Esophagus (tissue), 2 donors: ENCODE data around the gene EPHA1. TPM values are rescaled to one million over a fixed set of nuclear protein-coding genes. Genes with fewer than 3 reads are reported as not detected.

Experiments
- H3K27ac ChIP-seq, 2 donors: one replicate each; pipeline ENCODE4 v1.5.1; 2013; ENCODE audit warnings: low read depth in 2 of 2, mild to moderate bottlenecking in 2 of 2, inconsistent platforms in 1 of 2, low read length in 1 of 2, moderate library complexity in 1 of 2
- H3K27me3 ChIP-seq, 2 donors: one replicate each; pipeline ENCODE4 v1.6.1; 2013; ENCODE audit warnings: low read length in 2 of 2, control low read depth in 1 of 2, mild to moderate bottlenecking in 1 of 2; ENCODE audit not compliant: insufficient read depth in 2 of 2, control insufficient read depth in 1 of 2
- H3K36me3 ChIP-seq, 2 donors: one replicate each; pipeline ENCODE4 v1.6.1; 2013; ENCODE audit warnings: low read length in 1 of 2; ENCODE audit not compliant: control insufficient read depth in 2 of 2, insufficient read depth in 2 of 2
- H3K4me1 ChIP-seq, 2 donors: one replicate each; pipeline ENCODE4 v1.6.1; 2013; ENCODE audit warnings: low read length in 1 of 2; ENCODE audit not compliant: control insufficient read depth in 2 of 2, insufficient read depth in 2 of 2
- H3K4me3 ChIP-seq, 2 donors: one replicate each; pipeline ENCODE4 v1.5.1; 2013; ENCODE audit warnings: low read length in 2 of 2, mild to moderate bottlenecking in 2 of 2, low read depth in 1 of 2, moderate library complexity in 1 of 2
- H3K9me3 ChIP-seq, 2 donors: one replicate each; pipeline ENCODE4 v1.6.1; 2013; ENCODE audit warnings: mild to moderate bottlenecking in 2 of 2, low read depth in 1 of 2, low read length in 1 of 2, moderate library complexity in 1 of 2; ENCODE audit not compliant: control insufficient read depth in 2 of 2, insufficient read depth in 1 of 2
- WGBS, 2 donors: extraction: QIAGEN DNeasy Blood & Tissue Kit; methylation state at CpG; one replicate each; pipeline ENCODE4 v1.1.7; 2013; 5-methylcytosine and 5-hydroxymethylcytosine counted together
- polyA plus RNA-seq, 2 donors: library from polyadenylated mRNA; stranded (reverse); fragments of 200-250 nt; gene quantifications; one replicate each; pipeline ENCODE4 v1.2.3, GENCODE V29; 2013
- donor health status: healthy with polysubstance abuse.
- donor health status: Bipolar disorder and iron deficiency.

The EPHA1 gene
- polyA plus RNA-seq, 2 donors: 65.6 to 74.6 TPM

DNA sequence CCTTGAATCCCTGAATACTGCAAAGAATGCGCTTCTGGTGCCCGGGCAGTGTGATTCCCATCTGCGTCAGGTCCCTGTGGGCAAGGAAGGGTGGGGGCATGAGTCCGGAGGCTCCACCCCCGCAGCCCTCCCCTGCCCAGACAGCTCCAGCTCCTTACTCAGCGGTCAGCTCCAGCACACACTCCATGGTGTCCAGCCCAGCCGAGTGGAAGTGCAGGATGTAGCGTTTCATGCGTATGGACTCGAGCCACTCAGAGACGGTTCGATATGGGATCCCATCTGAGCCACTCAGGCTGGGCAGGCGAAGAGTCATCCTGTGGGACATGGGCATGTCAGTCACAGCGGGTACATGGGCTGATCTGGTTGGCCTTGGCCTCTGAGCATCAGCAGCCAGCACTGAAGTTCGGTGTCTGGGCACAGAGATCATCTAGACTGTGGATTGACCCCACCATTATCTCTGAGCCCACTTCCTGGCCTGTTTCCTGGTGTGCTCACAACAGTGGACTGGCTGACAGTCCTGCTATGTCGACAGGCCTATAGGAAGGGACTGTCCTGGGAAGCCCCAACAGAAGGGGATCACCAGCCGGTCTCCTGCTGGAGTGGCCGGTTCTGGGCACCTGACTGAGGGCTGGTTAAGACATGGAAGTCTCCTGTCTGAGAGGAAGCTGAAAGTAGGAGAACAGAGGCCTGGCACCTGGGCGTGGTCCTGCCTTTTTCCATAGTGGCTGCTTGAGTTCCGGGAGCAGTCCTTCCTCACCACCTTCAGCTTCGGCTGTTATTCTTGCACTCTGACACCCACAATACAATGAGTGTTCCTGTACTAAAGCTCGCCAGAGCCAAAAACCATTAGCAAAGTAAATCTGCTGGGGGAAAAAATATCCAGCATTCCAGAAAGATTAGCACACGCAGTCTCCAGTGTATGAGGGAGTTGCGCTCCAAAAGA lies 16.9 kb downstream of the EPHA1 start:
- 52 to 57% methylated on average over 24 of the region's 24 CpGs for WGBS, 2 donors
- no peaks in the 10 kb centered on the region for H3K9me3 ChIP-seq
- peaks cover 0 to 16% of the 10 kb centered on the region in 2 donors for H3K4me1 ChIP-seq
- H3K27me3 ChIP-seq: no peaks in the 10 kb centered on the region
- H3K4me3 ChIP-seq: no peak overlapping the region
- H3K27ac ChIP-seq: peak overlapping the region; percentile 85 to 90
- H3K36me3 ChIP-seq: peaks cover 8 to 63% of the 10 kb centered on the region in 2 donors

DNA sequence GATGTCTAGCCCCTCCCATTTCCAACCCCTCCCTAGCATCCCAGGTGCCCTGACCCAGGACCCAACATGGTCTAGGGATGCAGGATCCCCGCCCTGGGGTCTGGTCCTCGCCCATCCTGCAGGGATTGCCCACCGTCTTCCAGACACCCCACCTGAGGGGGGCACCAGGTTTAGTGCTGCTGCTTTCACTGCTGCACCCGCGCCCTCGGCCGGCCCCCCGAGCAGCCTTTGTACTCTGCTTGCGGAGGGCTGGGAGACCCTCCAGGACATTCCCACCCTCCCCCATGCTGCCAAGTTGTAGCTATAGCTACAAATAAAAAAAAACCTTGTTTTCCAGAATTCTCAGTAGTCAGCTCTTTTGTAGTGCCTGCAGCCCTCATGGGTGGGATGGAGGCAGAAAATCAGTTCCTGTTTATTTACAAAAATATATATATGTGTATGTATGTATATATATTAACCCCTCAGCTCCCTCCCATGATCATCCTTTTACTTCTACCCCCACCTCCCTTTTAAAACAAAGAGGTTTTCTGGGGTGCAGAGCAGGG lies 17.8 kb downstream of the EPHA1 start:
- H3K9me3 ChIP-seq: no peaks in the 10 kb centered on the region
- H3K27me3 ChIP-seq: no peaks in the 10 kb centered on the region
- no peak overlapping the region for H3K4me3 ChIP-seq
- H3K36me3 ChIP-seq: peaks cover 7 to 58% of the 10 kb centered on the region in 2 donors
- peaks cover 4 to 22% of the 10 kb centered on the region in 2 donors for H3K4me1 ChIP-seq
- H3K27ac ChIP-seq: peak overlapping the region; percentile 74 to 90
- 84 to 88% methylated on average over 9 of the region's 9 CpGs for WGBS, 2 donors

DNA sequence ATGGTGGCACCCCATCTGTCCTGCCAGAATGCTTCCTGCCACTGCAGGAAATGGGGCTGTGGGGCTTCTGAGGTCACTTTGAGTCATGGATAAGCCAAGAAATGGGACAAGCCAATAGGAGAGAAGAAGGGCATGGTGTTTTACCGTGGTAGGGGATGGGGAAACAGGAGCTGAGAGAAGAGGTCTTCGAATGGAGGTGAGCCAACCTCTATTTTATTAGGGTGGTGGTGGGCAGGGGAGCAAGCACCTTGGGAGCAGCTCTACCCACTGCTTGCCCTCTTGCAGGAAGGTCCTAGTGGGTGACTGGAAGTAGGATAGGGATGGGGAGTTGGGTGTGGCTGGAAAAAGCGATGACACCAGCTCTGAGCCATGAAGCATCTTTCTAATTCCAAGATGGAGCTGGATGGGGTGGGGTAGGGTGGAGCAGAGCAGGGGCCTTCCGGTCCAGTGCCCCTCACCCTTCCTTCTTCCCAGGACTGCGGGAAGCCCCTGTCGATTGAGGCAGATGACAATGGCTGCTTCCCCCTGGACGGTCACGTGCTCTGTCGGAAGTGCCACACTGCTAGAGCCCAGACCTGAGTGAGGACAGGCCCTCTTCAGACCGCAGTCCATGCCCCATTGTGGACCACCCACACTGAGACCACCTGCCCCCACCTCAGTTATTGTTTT lies 18.4 kb downstream of the EPHA1 start:
- WGBS, 2 donors: 87 to 89% methylated on average over 10 of the region's 10 CpGs
- peaks cover 3 to 52% of the 10 kb centered on the region in 2 donors for H3K36me3 ChIP-seq
- H3K27ac ChIP-seq: peak overlapping the region; percentile 8 to 65
- H3K4me1 ChIP-seq: peaks cover 4 to 25% of the 10 kb centered on the region in 2 donors
- no peaks in the 10 kb centered on the region for H3K27me3 ChIP-seq
- H3K4me3 ChIP-seq: no peak overlapping the region
- no peaks in the 10 kb centered on the region for H3K9me3 ChIP-seq

DNA sequence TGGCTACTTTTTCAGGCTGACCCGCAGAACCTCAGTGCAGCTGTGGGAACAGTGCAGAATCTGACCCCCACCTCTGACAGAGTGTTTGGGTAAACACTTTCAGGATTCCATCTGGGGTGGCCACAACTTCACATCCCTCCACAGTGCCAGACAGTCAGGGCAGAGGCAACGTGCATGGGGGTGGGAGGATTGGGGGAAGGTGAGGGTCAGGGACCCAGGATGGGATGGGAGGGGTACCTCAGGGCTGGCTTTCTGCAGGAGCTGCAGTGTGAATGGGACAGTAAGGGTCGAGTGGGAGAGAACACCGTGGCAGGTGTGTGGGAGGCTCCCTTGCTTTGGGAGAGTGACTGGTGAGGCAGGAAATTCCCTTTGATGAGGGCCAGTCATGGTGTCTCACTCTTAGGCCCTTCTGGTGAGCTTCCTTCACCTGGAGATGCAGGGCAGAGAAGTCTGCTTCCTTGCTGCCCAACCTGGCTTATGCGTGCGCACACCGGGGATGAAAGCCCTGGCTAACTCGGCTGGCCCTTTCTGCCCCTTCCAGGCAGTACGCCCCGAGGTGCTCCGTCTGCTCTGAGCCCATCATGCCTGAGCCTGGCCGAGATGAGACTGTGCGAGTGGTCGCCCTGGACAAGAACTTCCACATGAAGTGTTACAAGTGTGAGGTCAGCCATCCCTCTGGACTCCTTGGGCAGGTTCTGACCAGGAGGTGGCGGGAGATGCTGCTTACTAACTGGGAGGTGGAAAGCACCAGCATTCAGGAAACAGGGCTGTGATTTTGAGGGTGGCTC lies 19.1 kb downstream of the EPHA1 start:
- H3K4me3 ChIP-seq: no peak overlapping the region
- WGBS, 2 donors: 78 to 84% methylated on average over 15 of the region's 15 CpGs
- no peaks in the 10 kb centered on the region for H3K27me3 ChIP-seq
- no peaks in the 10 kb centered on the region for H3K9me3 ChIP-seq
- peak overlapping the region; percentile 16 to 27 for H3K27ac ChIP-seq
- H3K4me1 ChIP-seq: peaks cover 4 to 31% of the 10 kb centered on the region in 2 donors
- H3K36me3 ChIP-seq: peaks cover 3 to 45% of the 10 kb centered on the region in 2 donors

DNA sequence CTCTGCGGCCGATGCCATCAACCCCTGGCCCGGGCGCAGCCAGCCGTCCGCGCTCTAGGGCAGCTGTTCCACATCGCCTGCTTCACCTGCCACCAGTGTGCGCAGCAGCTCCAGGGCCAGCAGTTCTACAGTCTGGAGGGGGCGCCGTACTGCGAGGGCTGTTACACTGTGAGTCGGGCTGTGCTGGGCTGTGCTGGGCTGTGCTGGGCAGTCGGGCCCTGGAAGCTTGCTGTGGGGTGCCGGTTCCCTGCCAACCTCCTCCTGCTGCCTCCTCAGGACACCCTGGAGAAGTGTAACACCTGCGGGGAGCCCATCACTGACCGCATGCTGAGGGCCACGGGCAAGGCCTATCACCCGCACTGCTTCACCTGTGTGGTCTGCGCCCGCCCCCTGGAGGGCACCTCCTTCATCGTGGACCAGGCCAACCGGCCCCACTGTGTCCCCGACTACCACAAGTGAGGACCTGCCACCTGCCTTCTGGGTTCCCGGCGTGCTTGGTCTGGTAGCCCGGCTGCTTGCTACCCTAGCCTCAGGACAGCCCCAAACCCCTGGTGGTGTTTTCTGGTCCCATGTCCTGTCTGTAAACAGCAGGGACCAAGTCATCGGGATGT lies 20.1 kb downstream of the EPHA1 start:
- Histone ChIP-seq H3K9me3 (no peaks in the 10 kb centered on the region), H3K36me3 (peaks cover 3 to 42% of the 10 kb centered on the region in 2 donors), H3K27ac (peak overlapping the region; percentile 12 to 56), H3K27me3 (no peaks in the 10 kb centered on the region), H3K4me3 (no peak overlapping the region), H3K4me1 (peaks cover 6 to 32% of the 10 kb centered on the region in 2 donors)
- 85 to 87% methylated on average over 28 of the region's 28 CpGs for WGBS, 2 donors

DNA sequence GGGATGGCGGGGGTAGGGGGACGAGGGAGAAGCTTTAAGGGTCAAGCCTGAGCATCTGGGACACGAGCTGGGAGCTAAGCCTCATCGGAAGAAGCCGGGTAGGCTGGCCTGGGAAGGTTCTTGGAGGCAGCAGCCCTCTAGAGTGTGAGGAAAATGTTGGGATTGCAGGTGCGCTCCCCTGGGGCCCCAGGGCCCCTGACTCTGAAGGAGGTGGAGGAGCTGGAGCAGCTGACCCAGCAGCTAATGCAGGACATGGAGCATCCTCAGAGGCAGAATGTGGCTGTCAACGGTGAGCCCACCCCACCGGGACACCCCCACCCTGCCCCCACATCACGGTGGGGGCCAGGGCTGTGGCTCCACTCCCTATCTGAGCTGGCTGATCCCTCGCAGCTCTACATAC lies 20.6 kb downstream of the EPHA1 start:
- Histone ChIP-seq H3K9me3 (no peaks in the 10 kb centered on the region), H3K36me3 (peaks cover 0 to 40% of the 10 kb centered on the region in 2 donors), H3K27me3 (no peaks in the 10 kb centered on the region), H3K4me3 (no peak overlapping the region), H3K4me1 (peaks cover 10 to 34% of the 10 kb centered on the region in 2 donors), H3K27ac (peak overlapping the region in 1 of 2 donors; percentile 56)
- 80 to 82% methylated on average over 8 to 10 of the region's 10 CpGs for WGBS, 2 donors

DNA sequence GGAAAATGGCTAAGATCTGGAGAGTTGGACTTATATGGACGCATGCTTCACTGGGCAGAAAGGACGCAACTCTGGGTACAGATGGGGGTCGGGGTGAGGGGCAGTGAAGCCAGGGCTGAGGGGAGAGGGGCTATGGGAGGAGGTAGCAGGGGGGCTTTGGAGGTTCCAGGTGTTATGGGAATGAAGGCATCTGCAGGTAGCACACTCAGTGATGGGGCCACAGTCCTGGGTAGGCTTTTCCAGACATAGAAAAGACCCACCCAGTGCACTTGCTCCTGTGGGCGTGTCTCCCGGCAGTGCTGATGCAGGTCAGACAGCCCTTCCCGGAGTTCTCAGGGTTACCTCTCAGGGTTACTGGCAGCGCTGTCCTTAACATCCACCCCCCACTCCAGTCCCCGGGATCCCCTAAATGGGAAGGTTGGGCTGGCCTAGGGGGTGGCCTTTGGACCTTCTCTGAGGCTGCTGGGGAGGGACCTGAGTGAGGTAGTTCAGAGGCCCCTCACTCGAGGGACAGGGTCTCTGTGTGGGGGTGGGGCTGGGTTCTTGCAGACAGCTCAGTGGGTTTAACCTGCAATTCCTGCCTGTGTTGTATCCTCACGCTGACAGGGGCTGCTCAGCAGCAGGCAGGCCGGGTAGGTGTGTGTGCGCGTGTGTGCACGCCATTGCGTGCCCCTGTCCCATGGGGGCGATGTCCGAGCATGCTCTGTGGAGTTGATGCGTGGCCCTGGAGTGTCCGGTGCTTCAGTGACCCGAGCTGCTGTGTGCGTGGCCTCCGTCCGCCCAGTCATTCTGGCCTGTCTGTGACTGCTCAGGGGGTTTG lies 21.3 kb downstream of the EPHA1 start:
- Histone ChIP-seq H3K27ac (peak overlapping the region in 1 of 2 donors; percentile 70), H3K4me1 (peaks cover 15 to 39% of the 10 kb centered on the region in 2 donors), H3K4me3 (no peak overlapping the region), H3K36me3 (peaks cover 0 to 41% of the 10 kb centered on the region in 2 donors), H3K27me3 (no peaks in the 10 kb centered on the region), H3K9me3 (no peaks in the 10 kb centered on the region)
- 78 to 86% methylated on average over 23 of the region's 23 CpGs for WGBS, 2 donors

DNA sequence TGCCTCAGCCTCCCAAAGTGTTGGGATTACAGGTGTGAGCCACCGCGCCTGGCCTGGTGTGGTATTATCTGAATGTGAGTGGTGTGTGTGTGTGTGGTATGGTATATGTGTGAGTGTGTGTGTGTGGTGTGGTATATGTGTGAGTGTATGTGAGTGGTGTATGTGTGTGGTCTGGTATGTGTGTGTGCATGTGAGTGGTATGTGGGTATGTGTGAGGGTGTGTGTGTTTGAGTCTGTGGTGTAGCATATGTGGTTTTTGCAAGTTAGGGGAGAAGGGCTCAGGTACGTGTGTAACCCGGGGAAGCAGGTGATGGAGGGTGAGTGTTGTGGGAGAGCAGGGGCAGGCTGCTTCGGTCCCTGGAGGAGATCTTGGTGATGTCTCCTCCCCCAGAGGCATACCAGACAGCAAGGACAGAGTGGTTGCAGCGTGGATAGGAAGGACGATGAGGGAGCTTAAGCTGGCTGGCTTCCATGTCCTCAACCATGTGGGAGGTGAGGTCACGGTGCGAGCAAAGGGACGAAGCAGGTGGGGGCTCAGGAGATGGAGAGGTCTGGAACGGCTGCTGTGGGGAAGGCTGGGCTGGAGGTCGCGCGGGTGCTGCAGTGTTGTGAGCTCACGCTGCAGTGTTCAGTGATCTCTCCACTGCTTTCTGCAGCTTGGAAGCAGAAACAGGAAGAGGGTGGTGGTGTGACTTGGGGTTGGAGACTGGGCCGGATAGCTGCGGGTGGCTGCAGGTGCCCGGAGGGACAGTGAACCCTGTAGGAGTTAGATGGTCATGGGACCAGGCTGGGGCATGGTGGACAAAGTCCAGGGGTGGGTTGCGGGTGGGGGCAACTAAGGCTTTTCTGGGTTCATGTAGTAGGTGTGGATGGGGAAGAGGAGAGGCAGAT lies 22.5 kb downstream of the EPHA1 start:
- H3K27ac ChIP-seq: peak overlapping the region; percentile 35 to 70
- H3K9me3 ChIP-seq: no peaks in the 10 kb centered on the region
- no peaks in the 10 kb centered on the region for H3K27me3 ChIP-seq
- no peak overlapping the region for H3K4me3 ChIP-seq
- peaks cover 0 to 34% of the 10 kb centered on the region in 2 donors for H3K36me3 ChIP-seq
- peaks cover 17 to 37% of the 10 kb centered on the region in 2 donors for H3K4me1 ChIP-seq
- 59 to 62% methylated on average over 19 of the region's 19 CpGs for WGBS, 2 donors
